ENCODE measurements around the gene RNF128. TPM values are rescaled to one million over a fixed set of nuclear protein-coding genes. Genes with fewer than 3 reads are reported as not detected.

Gene RNF128
- total RNA-seq, 2 experiments from 2014 or later: not detected

DNA sequence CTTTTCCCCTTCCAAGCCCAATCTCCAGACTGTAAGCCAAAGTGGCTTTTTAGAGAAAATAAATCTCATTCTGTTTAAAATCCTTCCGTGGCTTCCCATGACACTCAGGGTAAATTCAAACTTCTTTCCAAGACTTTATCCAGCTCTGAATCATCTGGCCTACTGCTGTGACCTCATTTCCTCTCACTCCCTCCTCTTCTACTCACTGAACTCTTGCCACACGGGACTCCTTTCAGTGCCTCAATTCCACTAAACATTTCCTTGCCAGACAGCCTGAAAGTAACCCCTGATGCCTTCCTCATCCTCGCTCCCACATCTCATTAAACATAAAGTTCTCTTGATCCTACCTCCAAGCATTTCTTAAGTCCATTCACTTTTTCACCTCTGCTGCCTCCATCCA is 27.8 kb upstream of the RNF128 start:
- Mint-ChIP-seq H3K27me3 (no peaks in the 10 kb centered on the region), H3K9me3 (no peaks in the 10 kb centered on the region)
- DNase-seq: no peak

DNA sequence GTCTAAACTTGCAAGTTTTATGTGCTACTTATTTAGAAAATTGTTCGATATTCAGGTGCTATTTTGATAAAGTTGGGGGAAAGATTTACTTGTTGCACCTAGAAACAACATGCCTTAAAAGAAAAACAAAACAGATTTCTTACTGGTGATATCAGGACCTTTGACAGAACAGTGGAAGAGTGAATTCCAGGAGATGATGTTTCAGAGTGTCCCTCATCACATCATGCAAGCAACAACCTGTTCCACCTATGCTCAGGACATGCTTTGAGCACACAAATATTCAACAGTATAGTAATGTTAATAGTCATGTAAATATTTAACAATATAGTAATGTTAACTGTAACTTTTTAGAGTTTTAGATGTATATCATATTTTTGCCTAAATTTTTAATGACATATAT is 23.9 kb upstream of the RNF128 start:
- H3K9me3 Mint-ChIP-seq: no peaks in the 10 kb centered on the region
- no peaks in the 10 kb centered on the region for H3K4me1 Mint-ChIP-seq (ENCODE audit: low read depth)
- ATAC-seq: no peak
- H3K4me3 Mint-ChIP-seq: no peak overlapping the region
- H3K27me3 Mint-ChIP-seq: no peaks in the 10 kb centered on the region
- no peaks in the 10 kb centered on the region for H3K36me3 Mint-ChIP-seq (ENCODE audit: low read depth)
- ChIA-PET POLR2A (no interaction called here), CTCF (no interaction called here)
- TF ChIP-seq, protein P1, sequence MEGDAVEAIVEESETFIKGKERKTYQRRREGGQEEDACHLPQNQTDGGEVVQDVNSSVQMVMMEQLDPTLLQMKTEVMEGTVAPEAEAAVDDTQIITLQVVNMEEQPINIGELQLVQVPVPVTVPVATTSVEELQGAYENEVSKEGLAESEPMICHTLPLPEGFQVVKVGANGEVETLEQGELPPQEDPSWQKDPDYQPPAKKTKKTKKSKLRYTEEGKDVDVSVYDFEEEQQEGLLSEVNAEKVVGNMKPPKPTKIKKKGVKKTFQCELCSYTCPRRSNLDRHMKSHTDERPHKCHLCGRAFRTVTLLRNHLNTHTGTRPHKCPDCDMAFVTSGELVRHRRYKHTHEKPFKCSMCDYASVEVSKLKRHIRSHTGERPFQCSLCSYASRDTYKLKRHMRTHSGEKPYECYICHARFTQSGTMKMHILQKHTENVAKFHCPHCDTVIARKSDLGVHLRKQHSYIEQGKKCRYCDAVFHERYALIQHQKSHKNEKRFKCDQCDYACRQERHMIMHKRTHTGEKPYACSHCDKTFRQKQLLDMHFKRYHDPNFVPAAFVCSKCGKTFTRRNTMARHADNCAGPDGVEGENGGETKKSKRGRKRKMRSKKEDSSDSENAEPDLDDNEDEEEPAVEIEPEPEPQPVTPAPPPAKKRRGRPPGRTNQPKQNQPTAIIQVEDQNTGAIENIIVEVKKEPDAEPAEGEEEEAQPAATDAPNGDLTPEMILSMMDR (IDR thresholded peaks at IDR 0.05): no peak
- no peak overlapping the region for H3K27ac Mint-ChIP-seq
- no peak for DNase-seq
- intact Hi-C loops (cut with micrococcal nuclease): no loop called here

More for the DNA sequence above, 27.8 kb upstream of the RNF128 start:
- Mint-ChIP-seq H3K4me3 (no peak overlapping the region), H3K36me3 (ENCODE audit: low read depth) (no peaks in the 10 kb centered on the region), H3K4me1 (ENCODE audit: low read depth) (no peaks in the 10 kb centered on the region), H3K27ac (no peak overlapping the region)
- POLR2A ChIA-PET: no interaction called here
- no peak for ATAC-seq
- TF ChIP-seq, protein P1 (IDR thresholded peaks at IDR 0.05): no peak
- intact Hi-C loops (cut with micrococcal nuclease): no loop called here
- CTCF ChIA-PET: no interaction called here

DNA sequence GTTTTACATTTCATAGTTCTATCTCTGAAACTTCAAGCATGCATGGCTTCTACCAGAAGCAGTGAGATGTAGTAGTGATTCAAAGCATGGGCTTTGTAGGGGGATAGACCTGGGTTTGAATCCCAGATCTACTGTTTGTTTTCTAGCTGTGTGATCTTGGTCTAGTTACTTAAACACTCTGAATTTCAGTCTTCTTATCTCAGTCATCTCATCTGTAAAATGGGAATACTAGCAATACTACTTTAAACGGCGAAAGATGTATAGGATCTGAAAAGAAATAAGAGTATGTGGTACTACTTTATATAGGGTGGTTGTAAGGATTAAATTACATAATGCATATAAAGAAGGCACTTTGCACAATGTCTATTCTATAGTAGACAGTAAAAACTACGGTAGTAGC is 20.0 kb upstream of the RNF128 start:
- DNase-seq (no peak), ATAC-seq (no peak)
- Mint-ChIP-seq H3K27me3 (no peaks in the 10 kb centered on the region), H3K4me3 (no peak overlapping the region), H3K36me3 (ENCODE audit: low read depth) (no peaks in the 10 kb centered on the region), H3K9me3 (no peaks in the 10 kb centered on the region), H3K4me1 (ENCODE audit: low read depth) (no peaks in the 10 kb centered on the region), H3K27ac (no peak overlapping the region)
- intact Hi-C loops (cut with micrococcal nuclease): no loop called here
- TF ChIP-seq, protein P1 (IDR thresholded peaks at IDR 0.05): no peak
- CTCF ChIA-PET: no interaction called here
- POLR2A ChIA-PET: no interaction called here

DNA sequence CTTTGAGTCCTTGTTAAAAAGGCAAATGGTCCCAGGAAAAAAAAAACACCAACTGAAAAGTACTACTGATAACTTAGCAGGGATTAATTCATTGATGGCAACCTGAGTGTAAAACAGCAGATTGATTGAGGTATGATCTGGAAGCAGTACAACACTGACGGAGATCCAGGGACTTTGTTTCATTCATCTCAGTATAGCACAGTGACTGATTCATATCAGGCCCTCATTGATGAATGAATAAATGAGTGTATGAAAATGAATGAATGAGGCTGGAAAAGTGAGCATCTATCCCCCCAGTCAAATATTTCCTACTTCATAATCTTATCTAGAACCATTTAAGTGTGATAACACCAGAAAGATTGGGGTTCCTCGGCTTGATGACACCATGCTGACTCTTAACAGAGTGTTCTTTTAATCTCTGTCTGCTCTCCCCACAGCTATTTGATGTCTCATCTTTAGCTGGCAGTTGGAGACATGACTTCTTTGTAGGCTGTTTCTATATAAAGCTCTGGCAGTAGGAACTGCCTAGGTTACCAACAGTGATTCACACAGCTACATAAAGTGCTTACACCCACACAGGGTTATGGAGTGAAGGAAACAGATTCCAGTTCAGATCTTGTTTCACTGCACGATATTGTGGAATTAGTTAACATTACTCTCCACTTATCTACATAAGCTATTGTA is 18.6 kb upstream of the RNF128 start:
- H3K4me3 Mint-ChIP-seq: no peak overlapping the region
- intact Hi-C loops (cut with micrococcal nuclease): no loop called here
- no peaks in the 10 kb centered on the region for H3K36me3 Mint-ChIP-seq (ENCODE audit: low read depth)
- H3K27me3 Mint-ChIP-seq: no peaks in the 10 kb centered on the region
- DNase-seq (no peak), ATAC-seq (peak; percentile 13)
- TF ChIP-seq, protein P1 (IDR thresholded peaks at IDR 0.05): no peak
- H3K9me3 Mint-ChIP-seq: no peaks in the 10 kb centered on the region
- CTCF ChIA-PET: no interaction called here
- POLR2A ChIA-PET: no interaction called here
- no peaks in the 10 kb centered on the region for H3K4me1 Mint-ChIP-seq (ENCODE audit: low read depth)
- no peak overlapping the region for H3K27ac Mint-ChIP-seq

DNA sequence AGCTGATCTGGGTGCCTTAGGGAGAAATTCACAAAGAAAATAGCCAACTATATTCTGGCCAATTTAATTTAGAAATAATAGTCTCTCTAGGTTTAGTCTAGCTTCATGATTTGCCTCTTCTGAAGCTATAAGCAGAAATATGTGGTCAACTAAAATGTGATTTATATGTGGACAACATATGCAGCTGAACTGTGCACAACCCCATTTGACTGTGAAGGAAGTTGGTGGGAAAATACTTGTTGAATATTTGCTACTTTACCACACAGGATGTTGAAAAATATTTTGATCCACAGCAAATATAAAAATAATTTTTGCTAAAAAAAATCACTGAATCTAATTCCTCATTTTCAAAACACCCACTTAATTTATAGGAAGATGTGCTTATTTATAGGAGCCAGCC is 15.7 kb upstream of the RNF128 start:
- intact Hi-C loops (cut with micrococcal nuclease): no loop called here
- Mint-ChIP-seq H3K27ac (no peak overlapping the region), H3K4me3 (no peak overlapping the region)

More for the DNA sequence above, 15.7 kb upstream of the RNF128 start:
- ChIA-PET CTCF (no interaction called here), POLR2A (no interaction called here)
- Mint-ChIP-seq H3K4me1 (ENCODE audit: low read depth) (no peaks in the 10 kb centered on the region), H3K27me3 (no peaks in the 10 kb centered on the region), H3K9me3 (no peaks in the 10 kb centered on the region), H3K36me3 (ENCODE audit: low read depth) (no peaks in the 10 kb centered on the region)
- TF ChIP-seq, protein P1 (IDR thresholded peaks at IDR 0.05): no peak
- ATAC-seq: no peak
- no peak for DNase-seq

All from activated CD8-positive, alpha-beta T cell treated with anti-CD3 and anti-CD28 coated beads for 36 hours (primary cell).